Choroid plexus epithelial cell (primary cell): Measurements from ENCODE around the gene P2RX3.
A peak's percentile ranks its signal among the peaks of the same experiment; 100 is the strongest.

ENCODE experiments used
- DNase-seq: peaks from one replicate; pipeline ENCODE4 v3.0.0-alpha.2; 2010; ENCODE audit warnings: low read depth
- H3K4me3 ChIP-seq: 2 replicates; pipeline ENCODE4 v1.5.1; 2011; ENCODE audit warnings: low read depth, mild to moderate bottlenecking, control low read depth, low read length, moderate library complexity
- CTCF ChIP-seq: conservative IDR thresholded peaks from 2 replicates; pipeline ENCODE4 v1.5.1; 2011; ENCODE audit warnings: low read depth, mild to moderate bottlenecking, control low read depth, inconsistent platforms, low read length, moderate library complexity

Gene P2RX3

GRCh38 chr11:57414612-57415212, 76.6 kb downstream of the P2RX3 start:
- TF ChIP-seq CTCF: no peak
- DNase-seq: no peak
- H3K4me3 ChIP-seq: no peak overlapping the region

DNA sequence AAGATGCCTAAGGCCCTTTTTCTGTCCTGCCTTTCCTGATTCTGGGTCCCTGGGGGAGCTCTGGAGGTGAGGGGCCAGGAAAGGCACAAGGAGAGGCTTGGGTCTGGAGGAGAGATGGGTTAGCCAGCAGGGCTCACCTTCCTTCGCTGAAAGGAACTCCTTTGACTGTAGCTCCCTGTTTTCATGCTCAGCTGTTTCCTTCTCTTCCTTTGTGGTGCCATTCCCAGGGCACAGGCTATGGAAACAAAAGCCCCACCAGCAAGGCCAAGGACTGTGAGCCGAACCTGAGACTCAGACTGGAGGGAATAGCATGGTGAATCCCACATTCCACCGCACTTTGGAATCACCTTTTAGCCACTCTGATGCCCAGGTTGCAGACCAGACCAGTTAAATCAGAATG, 78.3 kb downstream of the P2RX3 start:
- H3K4me3 ChIP-seq: no peak overlapping the region
- TF ChIP-seq CTCF: no peak
- DNase-seq: no peak

DNA sequence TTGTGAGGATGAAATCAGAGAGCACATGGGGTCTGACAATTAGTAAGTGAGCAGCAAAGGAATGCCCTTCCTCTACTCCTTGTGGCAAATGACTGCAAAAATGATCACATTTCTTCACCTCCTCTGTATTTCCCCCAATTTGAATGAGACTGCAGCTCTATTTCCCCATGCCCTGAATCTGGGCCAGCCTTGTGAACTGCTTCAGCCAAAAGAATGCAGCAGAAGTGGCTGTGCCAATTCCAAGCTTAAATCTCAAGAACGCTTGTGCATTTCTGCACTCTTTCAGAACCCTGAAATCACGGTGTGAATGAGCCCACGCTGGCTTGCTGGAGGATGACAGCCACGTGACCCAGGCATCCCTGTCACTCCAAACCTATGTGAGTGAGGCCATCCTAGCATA, 78.9 kb downstream of the P2RX3 start:
- DNase-seq: peak; percentile 44
- TF ChIP-seq CTCF: no peak
- no peak overlapping the region for H3K4me3 ChIP-seq

DNA sequence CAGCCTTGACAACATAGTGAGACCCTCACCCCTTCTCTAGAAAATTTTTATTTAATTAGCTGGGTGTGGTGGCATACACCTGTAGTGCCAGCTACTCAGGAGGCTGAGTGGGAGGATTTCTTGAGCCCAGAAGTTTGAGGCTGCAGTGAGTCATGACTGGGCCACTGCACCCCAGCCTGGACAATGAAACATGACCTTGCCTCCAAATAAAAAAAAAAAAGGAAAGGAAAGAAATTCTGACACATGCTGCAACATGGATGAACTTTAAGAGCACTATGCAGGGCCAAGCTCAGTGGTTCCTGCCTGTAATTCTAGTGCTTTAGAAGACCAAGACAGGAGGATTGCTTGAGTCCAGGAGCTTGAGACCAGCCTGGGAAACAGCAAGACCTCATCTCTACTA, 80.0 kb downstream of the P2RX3 start:
- H3K4me3 ChIP-seq: no peak overlapping the region
- no peak for TF ChIP-seq CTCF
- no peak for DNase-seq

GRCh38 chr11:57419146-57419545, 81.0 kb downstream of the P2RX3 start:
- no peak overlapping the region for H3K4me3 ChIP-seq
- TF ChIP-seq CTCF: no peak
- no peak for DNase-seq

DNA sequence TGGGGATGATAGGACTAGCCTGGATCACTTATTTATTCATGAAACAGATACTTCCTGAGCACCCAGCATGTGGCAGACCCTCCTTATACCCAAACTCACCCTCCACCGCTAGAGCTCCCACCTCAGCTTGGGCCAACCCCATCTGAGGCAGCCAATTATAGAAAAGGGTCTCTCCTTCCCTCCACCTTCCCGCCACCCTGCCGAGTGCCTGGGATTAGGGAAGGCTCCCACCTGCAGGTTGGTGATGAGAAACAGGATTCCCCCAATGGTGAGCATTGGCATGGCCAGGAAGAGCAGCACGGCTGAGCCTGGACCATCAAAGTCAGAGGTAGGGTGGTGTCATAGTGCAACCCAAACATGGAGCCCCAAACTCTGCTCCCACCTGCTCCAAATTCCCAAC, 82.9 kb downstream of the P2RX3 start:
- TF ChIP-seq CTCF: no peak
- H3K4me3 ChIP-seq: no peak overlapping the region
- DNase-seq: no peak

GRCh38 chr11:57421805-57422204, 83.7 kb downstream of the P2RX3 start:
- H3K4me3 ChIP-seq: no peak overlapping the region
- no peak for TF ChIP-seq CTCF
- DNase-seq: no peak
